ENCODE measurements around the gene SUGP1.

The SUGP1 gene

GRCh38 chr19:19335408-19336158, 15.3 kb upstream of the SUGP1 start:
- Histone ChIP-seq H3K27ac (ENCODE audit: low read length) (no peak overlapping the region), H3K4me2 (ENCODE audit: insufficient read depth, low read length) (no peak overlapping the region), H3K9ac (ENCODE audit: low read depth, low read length) (no peak overlapping the region), H3K4me3 (ENCODE audit: low read depth in 1 of 2, low read length in 2 of 2) (no peak overlapping the region), H3K9me3 (ENCODE audit: insufficient read depth, low read length, severe bottlenecking) (no peaks in the 10 kb centered on the region), H3K79me2 (ENCODE audit: insufficient read depth, low read length) (peaks cover 46% of the 10 kb centered on the region), H2AFZ (ENCODE audit: low read depth, low read length) (no peak overlapping the region), H3K4me1 (ENCODE audit: insufficient read depth, low read length) (no peaks in the 10 kb centered on the region), H4K20me1 (ENCODE audit: insufficient read depth, low read length) (peaks cover 33% of the 10 kb centered on the region), H3K27me3 (ENCODE audit: insufficient read depth, low read length, poor library complexity) (no peaks in the 10 kb centered on the region), H3K36me3 (ENCODE audit: insufficient read depth, low read length) (peaks cover 79% of the 10 kb centered on the region)
- TF ChIP-seq EZH2 (IDR thresholded peaks at IDR 0.05; ENCODE audit: borderline replicate concordance, low read depth, low read length, severe bottlenecking) (no peak), CTCF (IDR thresholded peaks at IDR 0.05; ENCODE audit: borderline replicate concordance, extremely low read depth, low read length, poor library complexity, severe bottlenecking) (no peak)
- DNase-seq = no peak
- ATAC-seq (ENCODE audit: insufficient read depth, low read depth) = no peak

GRCh38 chr19:19334989-19335344, 14.7 kb upstream of the SUGP1 start:
- H3K27ac ChIP-seq (ENCODE audit: low read length) = no peak overlapping the region
- TF ChIP-seq EZH2 (IDR thresholded peaks at IDR 0.05; ENCODE audit: borderline replicate concordance, low read depth, low read length, severe bottlenecking) (no peak), CTCF (IDR thresholded peaks at IDR 0.05; ENCODE audit: borderline replicate concordance, extremely low read depth, low read length, poor library complexity, severe bottlenecking) (no peak)
- H3K79me2 ChIP-seq (ENCODE audit: insufficient read depth, low read length) = peaks cover 53% of the 10 kb centered on the region
- DNase-seq (no peak), ATAC-seq (ENCODE audit: insufficient read depth, low read depth) (no peak)
- H3K4me1 ChIP-seq (ENCODE audit: insufficient read depth, low read length) = no peaks in the 10 kb centered on the region
- no peak overlapping the region for H3K4me3 ChIP-seq (ENCODE audit: low read depth in 1 of 2, low read length in 2 of 2)
- peaks cover 38% of the 10 kb centered on the region for H4K20me1 ChIP-seq (ENCODE audit: insufficient read depth, low read length)
- no peaks in the 10 kb centered on the region for H3K27me3 ChIP-seq (ENCODE audit: insufficient read depth, low read length, poor library complexity)
- H3K36me3 ChIP-seq (ENCODE audit: insufficient read depth, low read length) = peaks cover 84% of the 10 kb centered on the region
- H3K4me2 ChIP-seq (ENCODE audit: insufficient read depth, low read length) = no peak overlapping the region
- no peak overlapping the region for H3K9ac ChIP-seq (ENCODE audit: low read depth, low read length)
- no peaks in the 10 kb centered on the region for H3K9me3 ChIP-seq (ENCODE audit: insufficient read depth, low read length, severe bottlenecking)
- no peak overlapping the region for H2AFZ ChIP-seq (ENCODE audit: low read depth, low read length)

GRCh38 chr19:19334063-19334988, 14.0 kb upstream of the SUGP1 start:
- DNase-seq = no peak
- Histone ChIP-seq H3K9ac (ENCODE audit: low read depth, low read length) (no peak overlapping the region), H3K27me3 (ENCODE audit: insufficient read depth, low read length, poor library complexity) (no peaks in the 10 kb centered on the region), H3K9me3 (ENCODE audit: insufficient read depth, low read length, severe bottlenecking) (no peaks in the 10 kb centered on the region), H4K20me1 (ENCODE audit: insufficient read depth, low read length) (peaks cover 42% of the 10 kb centered on the region), H3K79me2 (ENCODE audit: insufficient read depth, low read length) (peaks cover 58% of the 10 kb centered on the region), H3K4me1 (ENCODE audit: insufficient read depth, low read length) (no peaks in the 10 kb centered on the region), H3K4me3 (ENCODE audit: low read depth in 1 of 2, low read length in 2 of 2) (no peak overlapping the region), H3K4me2 (ENCODE audit: insufficient read depth, low read length) (no peak overlapping the region), H3K36me3 (ENCODE audit: insufficient read depth, low read length) (peaks cover 89% of the 10 kb centered on the region), H3K27ac (ENCODE audit: low read length) (no peak overlapping the region), H2AFZ (ENCODE audit: low read depth, low read length) (no peak overlapping the region)
- TF ChIP-seq CTCF (IDR thresholded peaks at IDR 0.05; ENCODE audit: borderline replicate concordance, extremely low read depth, low read length, poor library complexity, severe bottlenecking) (no peak), EZH2 (IDR thresholded peaks at IDR 0.05; ENCODE audit: borderline replicate concordance, low read depth, low read length, severe bottlenecking) (no peak)
- ATAC-seq (ENCODE audit: insufficient read depth, low read depth) = no peak

Measured in DND-41 (cell line).